ENCODE results near the gene ALG1.
A peak's percentile ranks its signal among the peaks of the same experiment; 100 is the strongest.

ALG1 gene
- long read RNA-seq, transcript ALG1-201 (13 exons, 2,132 nt) = major isoform, 149 of 191 reads
- long read RNA-seq, partial matches to known transcripts = 6 of 191 reads
- long read RNA-seq, other reads (novel, unspliced or antisense) = 31 of 191 reads

GRCh38 chr16:5071681-5072333, at the start of gene ALG1:
TSS of gene ALG1 (plus strand) at chr16:5071843. CDS start at chr16:5071850, 7 bp downstream.
- peak within 1 kb of the TSS; percentile 81 for H3K27ac ChIP-seq (replicated peaks)
- TF ChIP-seq POLR2AphosphoS5 (IDR thresholded peaks at IDR 0.05; ENCODE audit: low read depth) (peak; percentile 93), SPI1 (IDR thresholded peaks at IDR 0.05; ENCODE audit: borderline replicate concordance, low read depth) (peak; percentile 27; the same call in 1 of the 2 replicates), CTCF (IDR thresholded peaks at IDR 0.05; ENCODE audit: insufficient read depth, low read length) (no peak), GABPA (IDR thresholded peaks at IDR 0.05; ENCODE audit: low read depth) (no peak), REST (IDR thresholded peaks at IDR 0.05; ENCODE audit: insufficient replicate concordance, low read depth) (peak; percentile 79)
- DNase-seq (ENCODE audit: low read depth in 1 of 2, low spot score in 1 of 2) = peak; percentile 82 to 88
- no peaks in the 10 kb centered on the region for H3K27me3 ChIP-seq (ENCODE audit: insufficient read depth, poor library complexity, severe bottlenecking)
- H3K4me3 ChIP-seq (replicated peaks; ENCODE audit: insufficient read depth, low read length) = peak within 1 kb of the TSS; percentile 78

- TF ChIP-seq POLR2AphosphoS5 (IDR thresholded peaks at IDR 0.05; ENCODE audit: low read depth) (no peak), GABPA (IDR thresholded peaks at IDR 0.05; ENCODE audit: low read depth) (no peak), SPI1 (IDR thresholded peaks at IDR 0.05; ENCODE audit: borderline replicate concordance, low read depth) (no peak), CTCF (IDR thresholded peaks at IDR 0.05; ENCODE audit: insufficient read depth, low read length) (no peak), REST (IDR thresholded peaks at IDR 0.05; ENCODE audit: insufficient replicate concordance, low read depth) (no peak)
- Histone ChIP-seq H3K27me3 (ENCODE audit: insufficient read depth, poor library complexity, severe bottlenecking) (no peaks in the 10 kb centered on the region), H3K27ac (replicated peaks) (no peak overlapping the region), H3K4me3 (replicated peaks; ENCODE audit: insufficient read depth, low read length) (no peak overlapping the region)
- DNase-seq (ENCODE audit: low read depth in 1 of 2, low spot score in 1 of 2) = no peak
Measured at GRCh38 chr16:5022521-5022920, 49.1 kb upstream of the ALG1 start.

GRCh38 chr16:5024632-5025031, 47.0 kb upstream of the ALG1 start:
- H3K27ac ChIP-seq (replicated peaks) = no peak overlapping the region
- H3K27me3 ChIP-seq (ENCODE audit: insufficient read depth, poor library complexity, severe bottlenecking) = no peaks in the 10 kb centered on the region
- no peak overlapping the region for H3K4me3 ChIP-seq (replicated peaks; ENCODE audit: insufficient read depth, low read length)
- no peak for DNase-seq (ENCODE audit: low read depth in 1 of 2, low spot score in 1 of 2)
- no peak for TF ChIP-seq REST (IDR thresholded peaks at IDR 0.05; ENCODE audit: insufficient replicate concordance, low read depth)
- TF ChIP-seq CTCF (IDR thresholded peaks at IDR 0.05; ENCODE audit: insufficient read depth, low read length) = no peak
- TF ChIP-seq SPI1 (IDR thresholded peaks at IDR 0.05; ENCODE audit: borderline replicate concordance, low read depth) = no peak
- TF ChIP-seq GABPA (IDR thresholded peaks at IDR 0.05; ENCODE audit: low read depth) = no peak
- TF ChIP-seq POLR2AphosphoS5 (IDR thresholded peaks at IDR 0.05; ENCODE audit: low read depth) = no peak

Measured in HL-60 (cell line).